Colonic mucosa (tissue), 4 donors: ENCODE data around the gene KRT7. TPM values are rescaled to one million over a fixed set of nuclear protein-coding genes. Genes with fewer than 3 reads are reported as not detected.
A peak's percentile ranks its signal among the peaks of the same experiment; 100 is the strongest.

Experiments
- DNase-seq: peaks from one replicate; pipeline ENCODE4 v3.0.0-alpha.2; 2020
- H3K27ac ChIP-seq: fragments of 200-600 bp; one replicate; pipeline ENCODE4 v1.8.0; 2021
- H3K27me3 ChIP-seq: fragments of 200-600 bp; one replicate; pipeline ENCODE4 v1.8.0; 2021
- H3K36me3 ChIP-seq: fragments of 200-600 bp; one replicate; pipeline ENCODE4 v1.8.0; 2021
- H3K4me1 ChIP-seq: fragments of 200-600 bp; one replicate; pipeline ENCODE4 v1.8.0; 2021; ENCODE audit warnings: mild to moderate bottlenecking
- H3K4me3 ChIP-seq: fragments of 200-600 bp; one replicate; pipeline ENCODE4 v1.8.0; 2021
- H3K9ac ChIP-seq, 2 donors: one replicate each; pipeline ENCODE4 v1.7.0; 2013; ENCODE audit warnings: control low read depth in 2 of 2, low read depth in 2 of 2, low read length in 2 of 2
- H3K9me3 ChIP-seq: fragments of 200-600 bp; one replicate; pipeline ENCODE4 v1.8.0; 2021
- intact Hi-C: fragments of 100-400 bp; cut with DNase I; formaldehyde crosslinking; loops from one replicate; pipeline ENCODE4 v1.14.1; 2022
- total RNA-seq, 2 donors: library from RNA; stranded (reverse); fragmentation: NEBNext Ultra II Directional in 1 of 2; extraction: Animal tissue kit (Norgen Biotek cat#: 25700) in 1 of 2; gene quantifications; one replicate each; pipeline ENCODE4 v1.2.1, GENCODE V29; 2021
- TF ChIP-seq, protein P1 (sequence below): fragments of 200-600 bp; IDR thresholded peaks from one replicate; pipeline ENCODE4 v1.8.0; 2022; ENCODE audit warnings: antibody characterized with exemption, mild to moderate bottlenecking
- donor health status: healthy.
- donor health status: DM: no; HTN: no; CAD: no.
- donor health status: DM: no; HTN: no; CAD: no.

Gene KRT7
- total RNA-seq, 2 donors from 2014 or later = 2.1 to 4.0 TPM

DNA sequence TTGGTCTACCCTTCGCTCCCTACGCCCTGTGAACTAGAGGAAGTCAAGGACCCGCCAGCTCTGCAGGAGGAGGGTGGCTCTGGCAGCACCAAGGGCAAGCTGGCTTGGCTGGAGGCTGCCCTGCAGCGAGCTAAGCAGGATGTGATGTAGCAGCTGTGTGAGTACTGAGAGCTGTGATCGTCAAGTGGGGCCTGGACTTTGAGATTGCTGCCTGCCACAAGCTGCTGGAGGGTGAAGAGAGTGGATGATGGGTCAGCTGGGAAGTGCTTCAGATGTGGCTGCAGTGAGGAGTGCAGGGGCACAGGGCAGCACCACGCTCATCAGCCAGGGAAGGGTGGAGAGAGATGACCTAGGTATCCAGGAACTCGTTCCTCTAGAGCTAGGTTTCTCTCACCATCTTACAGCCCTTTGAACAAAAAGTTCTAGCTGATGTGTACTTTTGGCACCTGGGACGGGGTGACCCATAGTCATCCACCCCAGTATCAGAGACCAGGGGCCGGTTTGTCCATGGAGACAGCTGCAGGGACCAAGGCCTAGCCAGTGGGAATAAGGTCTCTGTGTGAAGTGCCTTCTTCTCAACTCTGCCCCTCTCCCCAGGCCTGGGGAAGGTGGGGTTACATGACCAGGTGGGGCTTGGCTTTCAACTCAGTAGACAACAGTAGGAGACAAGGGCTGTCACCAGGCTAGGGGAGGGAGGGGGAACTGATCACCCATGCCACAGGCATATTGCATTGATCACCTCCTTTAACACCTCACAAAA, 44.6 kb downstream of the KRT7 start:
- Histone ChIP-seq H3K4me1 (no peaks in the 10 kb centered on the region), H3K27me3 (no peaks in the 10 kb centered on the region), H3K27ac (no peak overlapping the region), H3K9me3 (no peaks in the 10 kb centered on the region), H3K4me3 (no peak overlapping the region), H3K36me3 (no peaks in the 10 kb centered on the region), H3K9ac (no peak overlapping the region)
- DNase-seq = no peak
- TF ChIP-seq, protein P1, sequence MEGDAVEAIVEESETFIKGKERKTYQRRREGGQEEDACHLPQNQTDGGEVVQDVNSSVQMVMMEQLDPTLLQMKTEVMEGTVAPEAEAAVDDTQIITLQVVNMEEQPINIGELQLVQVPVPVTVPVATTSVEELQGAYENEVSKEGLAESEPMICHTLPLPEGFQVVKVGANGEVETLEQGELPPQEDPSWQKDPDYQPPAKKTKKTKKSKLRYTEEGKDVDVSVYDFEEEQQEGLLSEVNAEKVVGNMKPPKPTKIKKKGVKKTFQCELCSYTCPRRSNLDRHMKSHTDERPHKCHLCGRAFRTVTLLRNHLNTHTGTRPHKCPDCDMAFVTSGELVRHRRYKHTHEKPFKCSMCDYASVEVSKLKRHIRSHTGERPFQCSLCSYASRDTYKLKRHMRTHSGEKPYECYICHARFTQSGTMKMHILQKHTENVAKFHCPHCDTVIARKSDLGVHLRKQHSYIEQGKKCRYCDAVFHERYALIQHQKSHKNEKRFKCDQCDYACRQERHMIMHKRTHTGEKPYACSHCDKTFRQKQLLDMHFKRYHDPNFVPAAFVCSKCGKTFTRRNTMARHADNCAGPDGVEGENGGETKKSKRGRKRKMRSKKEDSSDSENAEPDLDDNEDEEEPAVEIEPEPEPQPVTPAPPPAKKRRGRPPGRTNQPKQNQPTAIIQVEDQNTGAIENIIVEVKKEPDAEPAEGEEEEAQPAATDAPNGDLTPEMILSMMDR = no peak
- intact Hi-C loops = no loop called here

DNA sequence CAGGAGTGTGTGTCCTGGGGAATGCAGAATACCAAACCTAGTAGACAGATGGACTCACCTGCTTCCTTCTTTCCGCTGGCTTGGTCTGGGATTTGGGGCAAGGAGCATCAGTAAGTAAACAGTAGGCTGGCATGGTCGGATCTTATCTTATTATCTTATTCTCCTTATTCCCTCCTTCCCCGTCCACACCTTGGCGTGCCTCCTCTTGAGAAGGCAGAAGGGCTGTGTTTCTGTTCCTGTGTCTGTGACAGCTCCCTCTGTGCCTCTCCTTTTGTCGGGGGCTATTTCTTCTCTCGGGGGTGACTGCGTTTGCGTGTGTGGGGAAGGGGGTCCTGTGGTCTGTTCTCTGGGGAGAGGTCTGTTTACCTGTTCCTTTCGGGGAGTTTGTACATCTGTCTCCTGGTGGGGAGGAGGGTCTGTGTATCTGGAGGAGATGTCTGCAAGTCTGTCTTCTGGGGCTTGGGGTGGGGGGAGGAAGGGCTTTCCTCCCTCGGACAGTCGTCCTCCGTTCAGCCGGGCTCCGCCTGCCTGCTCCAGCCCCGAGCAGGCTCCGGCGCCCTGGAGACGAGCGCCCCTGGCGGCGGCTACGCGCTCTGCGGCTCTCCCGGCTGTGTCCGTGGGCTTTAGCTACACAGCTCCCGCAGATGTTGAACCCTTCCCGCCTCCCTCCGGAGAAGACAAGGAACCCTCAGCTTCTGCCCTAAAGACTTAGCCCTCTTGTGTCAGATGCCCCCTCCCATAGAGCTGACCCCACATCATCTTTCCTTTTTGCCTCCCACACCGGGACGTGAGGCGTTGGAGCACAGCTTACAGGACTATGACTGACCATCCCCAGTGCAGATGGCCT, 45.8 kb downstream of the KRT7 start:
- TF ChIP-seq, protein P1 = peak; percentile 97
- Histone ChIP-seq H3K9me3 (no peaks in the 10 kb centered on the region), H3K4me1 (no peaks in the 10 kb centered on the region), H3K9ac (no peak overlapping the region), H3K36me3 (no peaks in the 10 kb centered on the region), H3K4me3 (no peak overlapping the region), H3K27ac (no peak overlapping the region), H3K27me3 (no peaks in the 10 kb centered on the region)
- intact Hi-C loops = no loop called here
- peak; percentile 75 for DNase-seq

DNA sequence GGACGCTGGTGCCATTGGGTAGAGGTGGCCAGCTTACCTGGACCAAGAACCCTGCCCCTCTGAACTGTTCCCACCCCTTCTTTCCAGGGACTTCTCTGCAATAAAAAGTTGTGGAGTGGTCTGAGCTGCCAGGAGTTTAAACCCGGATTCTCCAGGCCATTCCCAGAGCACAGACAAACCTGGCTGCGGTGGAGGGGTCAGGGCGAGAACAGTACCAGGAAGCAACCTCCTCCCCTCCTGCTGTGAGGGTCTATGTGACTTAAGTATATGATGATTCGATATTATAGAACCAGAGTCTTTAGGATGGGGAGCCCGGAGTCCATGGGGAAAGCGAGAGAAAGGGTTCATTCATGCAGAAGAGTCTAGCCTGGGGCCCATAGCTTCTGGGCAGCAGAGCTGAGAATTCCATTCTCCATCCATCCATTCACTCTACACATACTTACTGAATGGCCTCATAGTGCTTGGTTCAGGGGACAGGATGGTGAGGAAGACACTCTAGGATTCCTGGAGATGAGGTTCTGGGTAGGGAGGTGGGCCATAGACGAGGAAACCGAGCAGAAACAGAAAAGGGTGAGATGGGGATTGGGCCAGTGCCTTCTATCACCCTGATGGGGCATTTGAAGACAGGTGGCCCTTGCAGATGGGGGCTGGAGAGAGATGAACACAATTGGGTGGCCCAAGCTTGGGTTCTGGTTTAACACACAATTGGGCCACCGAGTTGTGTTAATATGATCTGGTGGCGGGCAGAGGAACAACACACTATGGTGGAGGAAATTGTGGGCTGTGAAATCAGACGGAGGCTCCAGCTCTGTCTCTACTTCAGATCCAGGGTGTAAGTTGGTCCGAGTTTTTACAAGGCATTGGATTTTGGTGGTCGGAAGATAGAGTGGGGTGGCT, 46.6 kb downstream of the KRT7 start:
- no peaks in the 10 kb centered on the region for H3K36me3 ChIP-seq
- H3K9ac ChIP-seq = no peak overlapping the region
- H3K27me3 ChIP-seq = no peaks in the 10 kb centered on the region
- TF ChIP-seq, protein P1 = no peak
- no peak overlapping the region for H3K27ac ChIP-seq
- H3K4me1 ChIP-seq = no peaks in the 10 kb centered on the region
- intact Hi-C loops = no loop called here
- no peak overlapping the region for H3K4me3 ChIP-seq
- no peaks in the 10 kb centered on the region for H3K9me3 ChIP-seq
- DNase-seq = no peak

DNA sequence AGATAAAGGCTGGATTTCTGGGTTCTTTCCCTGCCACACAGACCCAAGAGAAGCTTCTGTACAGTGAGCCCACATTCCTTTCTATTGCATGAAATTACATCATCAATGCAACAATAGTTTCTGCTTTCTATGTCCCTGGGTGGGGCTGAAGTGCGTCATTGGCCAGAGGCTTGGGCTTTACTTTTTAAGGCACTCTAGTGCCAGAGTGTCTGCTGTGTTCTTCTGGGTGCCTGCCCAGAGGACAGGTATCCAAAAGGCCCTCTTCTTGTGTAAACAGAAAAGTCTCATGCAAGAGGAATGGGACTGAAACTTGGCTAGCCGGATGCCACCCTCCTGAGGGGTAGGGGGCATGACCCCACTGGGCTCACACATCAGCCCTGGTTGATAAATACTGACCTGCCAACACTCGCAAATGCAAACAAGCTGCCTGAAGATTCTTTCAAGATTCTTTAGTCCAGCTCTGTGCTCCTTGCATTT, 47.3 kb downstream of the KRT7 start:
- Histone ChIP-seq H3K9me3 (no peaks in the 10 kb centered on the region), H3K27me3 (no peaks in the 10 kb centered on the region), H3K36me3 (no peaks in the 10 kb centered on the region), H3K9ac (no peak overlapping the region), H3K4me1 (no peaks in the 10 kb centered on the region), H3K27ac (no peak overlapping the region), H3K4me3 (no peak overlapping the region)
- no peak for DNase-seq
- TF ChIP-seq, protein P1 = no peak
- intact Hi-C loops = no loop called here
